Type B pancreatic cell (in vitro differentiated cells): ENCODE measurements around the gene GRAMD1C. TPM values are rescaled to one million over a fixed set of nuclear protein-coding genes. Genes with fewer than 3 reads are reported as not detected.

Experiments used
- DNase-seq: peaks from one replicate; pipeline ENCODE4 v3.0.0; 2021; ENCODE audit warnings: mixed read lengths; ENCODE audit not compliant: unreplicated experiment; ENCODE audit errors: extremely low spot score
- H3K27ac Mint-ChIP-seq: 2 replicates; pipeline ENCODE4 v1.8.0; 2021; ENCODE audit warnings: mild to moderate bottlenecking, mixed read lengths
- H3K27me3 Mint-ChIP-seq: 2 replicates; pipeline ENCODE4 v1.8.0; 2021; ENCODE audit warnings: mixed read lengths
- H3K36me3 Mint-ChIP-seq: 2 replicates; pipeline ENCODE4 v1.8.0; 2021; ENCODE audit warnings: mixed read lengths
- H3K4me1 Mint-ChIP-seq: one replicate; pipeline ENCODE4 v1.8.0; 2021; ENCODE audit warnings: mixed read lengths; ENCODE audit not compliant: unreplicated experiment
- H3K4me3 Mint-ChIP-seq: 2 replicates; pipeline ENCODE4 v1.8.0; 2021; ENCODE audit warnings: mild to moderate bottlenecking, mixed read lengths
- H3K9me3 Mint-ChIP-seq: 2 replicates; pipeline ENCODE4 v1.8.0; 2021; ENCODE audit warnings: mixed read lengths
- total RNA-seq: library from RNA; stranded (reverse); gene quantifications from 2 replicates; pipeline ENCODE4 v1.2.1, GENCODE V29; 2021; ENCODE audit warnings: low replicate concordance
- TF ChIP-seq, protein P1 (sequence below): fragments of 200-600 bp; sonication (generic); conservative IDR thresholded peaks from 2 replicates; pipeline ENCODE4 v1.5.0; 2021; ENCODE audit warnings: antibody characterized with exemption, mild to moderate bottlenecking

Gene GRAMD1C
- total RNA-seq, 1 donor from 2014 or later: 7.3 TPM

DNA sequence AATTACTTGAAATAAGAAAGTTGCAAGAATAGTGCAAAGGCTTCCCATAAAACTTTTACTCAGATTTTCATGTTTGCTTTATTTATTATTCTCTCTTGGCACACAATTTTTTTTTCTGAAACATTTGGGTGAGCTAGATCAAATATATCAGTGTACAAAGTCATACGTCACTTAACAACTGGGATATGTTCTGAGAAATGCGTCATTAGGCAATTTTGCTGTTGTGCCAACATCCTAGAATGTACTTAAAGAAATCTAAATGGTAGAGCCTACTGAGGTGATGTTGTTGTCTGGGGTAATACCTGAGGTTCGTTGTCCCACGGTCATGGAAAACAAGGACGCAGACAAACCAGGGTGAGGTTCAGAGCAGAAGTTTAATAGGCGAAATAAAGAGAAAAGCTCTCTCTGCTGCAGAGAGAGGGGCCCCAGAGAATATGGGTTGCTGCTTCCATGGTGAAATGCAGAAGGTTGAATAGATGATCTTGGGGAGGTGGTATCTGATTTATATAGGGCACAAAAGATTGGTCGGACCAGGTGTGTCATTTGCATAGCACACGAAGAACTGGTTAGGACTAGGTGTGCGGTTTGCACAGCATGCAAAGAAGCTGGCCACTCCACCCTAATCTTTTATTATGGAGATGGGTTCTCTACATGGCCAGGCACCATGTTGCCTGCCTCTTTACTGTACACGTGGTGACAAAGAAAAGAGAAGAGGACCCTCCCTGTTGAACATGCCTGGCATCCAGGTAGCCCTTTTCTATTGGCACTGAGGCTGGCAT, 8.8 kb upstream of the GRAMD1C start:
- Mint-ChIP-seq H3K27me3 (no peaks in the 10 kb centered on the region), H3K4me3 (no peak overlapping the region), H3K27ac (no peak overlapping the region), H3K36me3 (no peaks in the 10 kb centered on the region), H3K9me3 (peaks cover 10% of the 10 kb centered on the region), H3K4me1 (no peaks in the 10 kb centered on the region)
- no peak for DNase-seq
- TF ChIP-seq, protein P1, sequence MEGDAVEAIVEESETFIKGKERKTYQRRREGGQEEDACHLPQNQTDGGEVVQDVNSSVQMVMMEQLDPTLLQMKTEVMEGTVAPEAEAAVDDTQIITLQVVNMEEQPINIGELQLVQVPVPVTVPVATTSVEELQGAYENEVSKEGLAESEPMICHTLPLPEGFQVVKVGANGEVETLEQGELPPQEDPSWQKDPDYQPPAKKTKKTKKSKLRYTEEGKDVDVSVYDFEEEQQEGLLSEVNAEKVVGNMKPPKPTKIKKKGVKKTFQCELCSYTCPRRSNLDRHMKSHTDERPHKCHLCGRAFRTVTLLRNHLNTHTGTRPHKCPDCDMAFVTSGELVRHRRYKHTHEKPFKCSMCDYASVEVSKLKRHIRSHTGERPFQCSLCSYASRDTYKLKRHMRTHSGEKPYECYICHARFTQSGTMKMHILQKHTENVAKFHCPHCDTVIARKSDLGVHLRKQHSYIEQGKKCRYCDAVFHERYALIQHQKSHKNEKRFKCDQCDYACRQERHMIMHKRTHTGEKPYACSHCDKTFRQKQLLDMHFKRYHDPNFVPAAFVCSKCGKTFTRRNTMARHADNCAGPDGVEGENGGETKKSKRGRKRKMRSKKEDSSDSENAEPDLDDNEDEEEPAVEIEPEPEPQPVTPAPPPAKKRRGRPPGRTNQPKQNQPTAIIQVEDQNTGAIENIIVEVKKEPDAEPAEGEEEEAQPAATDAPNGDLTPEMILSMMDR: no peak

GRCh38 chr3:113831103-113831355, 7.6 kb upstream of the GRAMD1C start:
- TF ChIP-seq, protein P1: no peak
- Mint-ChIP-seq H3K4me3 (no peak overlapping the region), H3K27ac (no peak overlapping the region), H3K27me3 (no peaks in the 10 kb centered on the region), H3K36me3 (no peaks in the 10 kb centered on the region), H3K4me1 (no peaks in the 10 kb centered on the region), H3K9me3 (peaks cover 10% of the 10 kb centered on the region)
- DNase-seq: no peak

DNA sequence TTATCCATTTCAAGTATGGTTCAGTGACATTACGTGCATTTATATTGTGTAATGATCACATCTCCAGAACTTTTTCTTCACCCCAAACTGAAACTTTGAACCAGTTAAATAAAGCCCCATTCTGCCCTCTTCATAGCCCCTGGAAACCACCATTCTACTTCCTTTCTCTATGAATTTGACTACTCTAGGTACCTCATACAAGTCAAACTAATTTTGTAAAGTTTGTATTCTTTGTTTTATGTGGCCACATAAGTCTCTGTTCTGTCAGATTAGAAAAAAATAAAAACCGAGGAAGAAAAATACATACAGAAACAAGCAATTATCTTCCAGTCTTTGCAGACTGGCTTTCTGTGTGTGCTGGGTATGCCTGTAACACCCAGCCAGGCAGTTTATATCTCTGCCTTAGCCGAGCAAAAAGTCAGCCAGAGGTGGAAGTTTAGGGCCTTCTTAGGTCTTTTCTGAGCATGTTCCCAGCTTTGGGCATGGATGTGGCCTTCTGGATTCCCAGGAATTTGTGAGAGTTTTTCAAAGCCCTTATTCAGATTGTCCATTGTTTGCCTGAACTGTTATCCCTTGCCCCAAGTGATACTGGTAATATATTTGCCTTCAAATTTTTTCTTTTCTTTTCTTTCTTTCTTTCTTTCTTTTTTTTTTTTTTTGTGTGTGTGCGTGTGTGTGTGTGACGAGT, 6.0 kb upstream of the GRAMD1C start:
- no peaks in the 10 kb centered on the region for H3K27me3 Mint-ChIP-seq
- H3K36me3 Mint-ChIP-seq: no peaks in the 10 kb centered on the region
- no peak for DNase-seq
- TF ChIP-seq, protein P1: no peak
- no peak overlapping the region for H3K27ac Mint-ChIP-seq
- peaks cover 10% of the 10 kb centered on the region for H3K9me3 Mint-ChIP-seq
- H3K4me3 Mint-ChIP-seq: no peak overlapping the region
- H3K4me1 Mint-ChIP-seq: no peaks in the 10 kb centered on the region

- no peak for DNase-seq
- Mint-ChIP-seq H3K27ac (peak overlapping the region; percentile 5), H3K27me3 (no peaks in the 10 kb centered on the region), H3K36me3 (no peaks in the 10 kb centered on the region), H3K4me1 (peaks cover 12% of the 10 kb centered on the region), H3K9me3 (peaks cover 10% of the 10 kb centered on the region), H3K4me3 (no peak overlapping the region)
- TF ChIP-seq, protein P1: no peak
Measured at GRCh38 chr3:113834983-113835382, 3.6 kb upstream of the GRAMD1C start.

DNA sequence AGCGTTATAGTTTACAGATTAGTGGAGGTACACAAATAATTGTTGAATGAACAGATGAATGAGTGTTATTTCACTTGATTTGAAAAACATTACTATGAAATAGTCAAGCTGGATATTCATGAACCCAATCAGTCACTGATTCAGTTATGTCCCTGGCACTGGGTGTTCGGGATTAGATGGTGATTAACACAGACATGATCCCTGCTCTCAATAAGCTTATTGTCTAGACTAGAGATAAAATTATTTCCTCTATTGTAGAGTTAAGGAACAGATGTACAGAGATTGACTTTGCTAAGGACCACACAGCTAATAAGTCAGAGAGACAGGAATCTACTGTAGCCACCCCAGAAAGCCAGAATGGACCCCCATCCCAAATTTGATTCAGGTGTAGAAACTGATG, 963 bp downstream of the GRAMD1C start:
- Mint-ChIP-seq H3K9me3 (no peaks in the 10 kb centered on the region), H3K27me3 (no peaks in the 10 kb centered on the region), H3K36me3 (no peaks in the 10 kb centered on the region), H3K27ac (no peak overlapping the region), H3K4me3 (peak overlapping the region; percentile 88), H3K4me1 (peaks cover 15% of the 10 kb centered on the region)
- TF ChIP-seq, protein P1: no peak
- no peak for DNase-seq
